Erythroblast (primary cell): ENCODE results near the gene SPP1.
A peak's percentile ranks its signal among the peaks of the same experiment; 100 is the strongest.

Experiments
- GATA1 ChIP-seq: IDR thresholded peaks from 2 replicates; pipeline ENCODE4 v1.6.1; 2011; ENCODE audit warnings: low read depth, mild to moderate bottlenecking, control low read depth, low read length, moderate library complexity
- POLR2A ChIP-seq: IDR thresholded peaks from 2 replicates; pipeline ENCODE4 v1.6.1; 2011; ENCODE audit warnings: mild to moderate bottlenecking, low read length

GRCh38 chr4:88008743-88009171 is 33.2 kb downstream of the SPP1 start:
- TF ChIP-seq POLR2A, result peak; percentile 23
- no peak for TF ChIP-seq GATA1
